B cell (primary cell): ENCODE measurements around the gene QSOX1. TPM values are rescaled to one million over a fixed set of nuclear protein-coding genes. Genes with fewer than 3 reads are reported as not detected.

ENCODE experiments used
- ATAC-seq: fragments of 200-7000 bp; cut with Tn5 transposase; one replicate; pipeline ENCODE4 v1.10.0; 2021; ENCODE audit warnings: low read depth, mild to moderate bottlenecking, moderate number of reproducible peaks, moderate library complexity
- CTCF ChIA-PET: fragments of 350-600 bp; sonication (Branson Sonifier 250); formaldehyde crosslinking; loops from one replicate; lab custom pipeline; 2021; ENCODE audit warnings: antibody characterized with exemption, inconsistent platforms; lab: Charles Lee
- POLR2A ChIA-PET: fragments of 350-600 bp; sonication (Branson Sonifier 250); formaldehyde crosslinking; loops from one replicate; lab custom pipeline; 2021; ENCODE audit warnings: antibody characterized with exemption; lab: Charles Lee
- DNase-seq: peaks from one replicate; pipeline ENCODE4 v3.0.0; 2013
- H2AFZ ChIP-seq: 2 replicates; pipeline ENCODE4 v1.6.1; 2012; ENCODE audit warnings: mild to moderate bottlenecking, low read depth, low read length; ENCODE audit not compliant: insufficient read depth, poor library complexity, severe bottlenecking
- H3K27ac ChIP-seq, 2 donors: 1 replicate in 1 of 2; 2 replicates in 1 of 2; pipeline ENCODE4 v1.5.1; 2012 to 2013; ENCODE audit warnings: low read length in 2 of 2, mild to moderate bottlenecking in 2 of 2, moderate library complexity in 1 of 2
- H3K27me3 ChIP-seq, 4 experiments: fragments of 200-600 bp in 1 of 4; sonication (generic) in 1 of 4; replicated peaks in 1 of 4; 1 replicate in 2 of 4; 2 replicates in 2 of 4; pipeline versions ENCODE4 v1.6.1 to v1.7.0; 2013 to 2016; ENCODE audit warnings: low read length in 3 of 4, mild to moderate bottlenecking in 2 of 4, mixed read lengths in 1 of 4, moderate library complexity in 1 of 4; ENCODE audit not compliant: insufficient read depth in 4 of 4, control insufficient read depth in 3 of 4; ENCODE audit errors: control extremely low read depth in 1 of 4
- H3K36me3 ChIP-seq, 2 experiments: replicated peaks in 1 of 2; 1 replicate in 1 of 2; 2 replicates in 1 of 2; pipeline versions ENCODE4 v1.6.1 to v1.7.1; 2013; ENCODE audit warnings: low read length in 1 of 2; ENCODE audit not compliant: insufficient read depth in 2 of 2, control insufficient read depth in 1 of 2; ENCODE audit errors: control extremely low read depth in 1 of 2, extremely low read depth in 1 of 2
- H3K4me1 ChIP-seq, 2 donors: fragments of 200-600 bp in 1 of 2; sonication (generic) in 1 of 2; 1 replicate in 1 of 2; 2 replicates in 1 of 2; pipeline versions ENCODE4 v1.5.1 to v1.6.1; 2013 to 2017; ENCODE audit warnings: low read length in 2 of 2; ENCODE audit not compliant: control insufficient read depth in 2 of 2, insufficient read depth in 2 of 2
- H3K4me2 ChIP-seq: replicated peaks from 2 replicates; pipeline ENCODE3; 2012; ENCODE audit warnings: mild to moderate bottlenecking, low read depth, low read length; ENCODE audit not compliant: poor library complexity, severe bottlenecking
- H3K4me3 ChIP-seq, 5 experiments: fragments of 200-600 bp in 1 of 5; sonication (generic) in 1 of 5; 1 replicate in 3 of 5; 2 replicates in 2 of 5; pipeline versions ENCODE4 v1.5.1 to v1.7.0; 2011 to 2016; ENCODE audit warnings: low read length in 4 of 5, mild to moderate bottlenecking in 4 of 5, low read depth in 2 of 5, control low read depth in 1 of 5, moderate library complexity in 1 of 5; ENCODE audit not compliant: insufficient read depth in 1 of 5; ENCODE audit errors: control extremely low read depth in 1 of 5, extremely low read depth in 1 of 5
- H3K79me2 ChIP-seq: fragments of 200-600 bp; sonication (generic); one replicate; pipeline ENCODE4 v1.6.0; 2016; ENCODE audit warnings: low read length; ENCODE audit not compliant: control insufficient read depth, insufficient read depth
- H3K9ac ChIP-seq: fragments of 200-600 bp; sonication (generic); 2 replicates; pipeline ENCODE4 v1.6.1; 2017; ENCODE audit warnings: mild to moderate bottlenecking, low read length, moderate library complexity
- H3K9me3 ChIP-seq, 3 donors: one replicate each; pipeline versions ENCODE4 v1.6.1 to v1.7.1; 2013; ENCODE audit warnings: low read length in 2 of 3; ENCODE audit not compliant: control insufficient read depth in 2 of 3, insufficient read depth in 1 of 3; ENCODE audit errors: control extremely low read depth in 1 of 3
- H4K20me1 ChIP-seq: 2 replicates; pipeline ENCODE4 v1.6.0; 2012; ENCODE audit warnings: mild to moderate bottlenecking, low read length; ENCODE audit not compliant: insufficient read depth, control insufficient read depth, poor library complexity, severe bottlenecking
- H3K27ac Mint-ChIP-seq: one replicate; pipeline ENCODE4 v1.8.0; 2021; ENCODE audit warnings: mixed read lengths
- H3K27me3 Mint-ChIP-seq: one replicate; pipeline ENCODE4 v1.8.0; 2021; ENCODE audit warnings: mixed read lengths
- H3K4me1 Mint-ChIP-seq: one replicate; pipeline ENCODE4 v1.8.0; 2021; ENCODE audit warnings: mixed read lengths
- H3K4me3 Mint-ChIP-seq: one replicate; pipeline ENCODE4 v1.8.0; 2021; ENCODE audit warnings: mixed read lengths
- H3K9me3 Mint-ChIP-seq: one replicate; pipeline ENCODE4 v1.8.0; 2022; ENCODE audit warnings: mixed read lengths; ENCODE audit not compliant: insufficient read depth
- CTCF ChIP-seq: fragments of 200-600 bp; IDR thresholded peaks from one replicate; pipeline ENCODE4 v1.8.0; 2022; ENCODE audit warnings: antibody characterized with exemption, mild to moderate bottlenecking
- EZH2 ChIP-seq: IDR thresholded peaks from 2 replicates; pipeline ENCODE4 v1.6.1; 2012; ENCODE audit warnings: borderline replicate concordance, low read depth, mild to moderate bottlenecking, moderate library complexity, low read length; ENCODE audit not compliant: insufficient read depth, poor library complexity, severe bottlenecking
- WGBS: methylation state at CpG from one replicate; pipeline ENCODE4 v1.1.5; 2013; ENCODE audit warnings: missing lambda C conversion rate; ENCODE audit not compliant: insufficient coverage; 5-methylcytosine and 5-hydroxymethylcytosine counted together
- intact Hi-C: fragments of 100-400 bp; cut with micrococcal nuclease; formaldehyde crosslinking; loops from one replicate; pipeline ENCODE4 v1.10.0; 2022
- polyA plus RNA-seq: library from polyadenylated mRNA; depleted of rRNA; stranded (reverse); fragments of >200 nt; gene quantifications from 2 replicates; pipeline ENCODE4 v1.2.3, GENCODE V29; 2012
- total RNA-seq, 2 donors: library from RNA; stranded (reverse); fragments of 120-200 nt in 1 of 2; gene quantifications; 1 replicate in 1 of 2; 2 replicates in 1 of 2; pipeline versions ENCODE4 v1.2.3 to v1.2.4, GENCODE V29; 2013 to 2022

Gene QSOX1
- total and polyA plus RNA-seq, 2 donors (not counting 1 experiment from before 2014, with no cell fraction given): 11.4 to 20.6 TPM

GRCh38 chr1:180112091-180112490 is 42.6 kb upstream of the QSOX1 start:
- Mint-ChIP-seq H3K27me3 (no peaks in the 10 kb centered on the region), H3K4me3 (no peak overlapping the region), H3K9me3 (no peaks in the 10 kb centered on the region), H3K27ac (no peak overlapping the region), H3K4me1 (no peaks in the 10 kb centered on the region)
- ChIA-PET CTCF (no interaction called here), POLR2A (interaction anchor here (0.6 kb wide), 1 partner anchor 10 kb away, joined by 3 read pairs; no protein-coding TSS in a partner anchor)
- WGBS: no CpG with 5 or more reads among the region's 2 CpGs
- no peak overlapping the region for H3K4me2 ChIP-seq
- no peaks in the 10 kb centered on the region for H3K79me2 ChIP-seq
- TF ChIP-seq CTCF (no peak), EZH2 (no peak)
- no peaks in the 10 kb centered on the region for H4K20me1 ChIP-seq
- H3K36me3 ChIP-seq: peaks cover 20 to 30% of the 10 kb centered on the region in 2 experiments
- intact Hi-C loops: no loop called here
- H3K27me3 ChIP-seq: no peaks in the 10 kb centered on the region
- no peaks in the 10 kb centered on the region for H3K9me3 ChIP-seq
- no peak for ATAC-seq
- H3K27ac ChIP-seq: no peak overlapping the region
- H3K9ac ChIP-seq: no peak overlapping the region
- H3K4me3 ChIP-seq: no peak overlapping the region
- no peak overlapping the region for H2AFZ ChIP-seq
- no peaks in the 10 kb centered on the region for H3K4me1 ChIP-seq
- DNase-seq: no peak

GRCh38 chr1:180112984-180113647 is 41.6 kb upstream of the QSOX1 start:
- WGBS: no CpG with 5 or more reads among the region's 2 CpGs
- no peaks in the 10 kb centered on the region for H3K79me2 ChIP-seq
- no peaks in the 10 kb centered on the region for H3K9me3 Mint-ChIP-seq
- CTCF ChIA-PET: no interaction called here
- intact Hi-C loops: no loop called here
- no peaks in the 10 kb centered on the region for H3K27me3 ChIP-seq
- no peak overlapping the region for H3K27ac Mint-ChIP-seq
- no peak overlapping the region for H3K4me3 ChIP-seq
- no peaks in the 10 kb centered on the region for H3K27me3 Mint-ChIP-seq
- H3K4me3 Mint-ChIP-seq: no peak overlapping the region
- peaks cover 18 to 29% of the 10 kb centered on the region in 2 experiments for H3K36me3 ChIP-seq
- no peaks in the 10 kb centered on the region for H3K4me1 ChIP-seq
- H2AFZ ChIP-seq: no peak overlapping the region
- no peak overlapping the region for H3K27ac ChIP-seq
- ATAC-seq: no peak
- no peaks in the 10 kb centered on the region for H3K4me1 Mint-ChIP-seq
- H3K9ac ChIP-seq: no peak overlapping the region
- H4K20me1 ChIP-seq: no peaks in the 10 kb centered on the region
- no peak for DNase-seq
- no peak overlapping the region for H3K4me2 ChIP-seq
- POLR2A ChIA-PET: no interaction called here
- TF ChIP-seq EZH2: no peak
- no peak for TF ChIP-seq CTCF
- H3K9me3 ChIP-seq: no peaks in the 10 kb centered on the region
